ENCODE data around the gene GDF15.
A peak's percentile ranks its signal among the peaks of the same experiment; 100 is the strongest.
"Not testable (repeated sequence)": the region's sequence is repeated elsewhere in the genome, so short reads cannot be mapped to it uniquely, and the experiment has no call there.

GDF15 gene

DNA sequence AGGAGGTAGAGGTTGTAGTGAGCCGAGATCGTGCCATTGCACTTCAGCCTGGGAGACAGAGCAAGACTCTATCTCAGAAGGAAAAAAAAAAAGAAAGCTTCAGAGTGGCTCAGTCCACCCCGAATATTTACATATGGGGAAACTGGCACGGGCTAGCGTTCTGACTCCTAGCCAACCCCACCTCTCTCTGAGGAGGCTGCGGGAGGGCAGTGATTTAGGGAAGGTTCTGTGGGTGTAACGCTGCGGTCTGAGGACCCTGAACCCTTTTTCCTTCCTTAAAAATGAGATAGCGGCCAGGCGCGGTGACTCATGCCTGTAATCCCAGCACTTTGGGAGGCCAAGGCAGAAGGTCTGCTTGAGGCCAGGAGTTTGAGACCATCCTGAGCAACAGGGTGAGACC is 6.5 kb downstream of the GDF15 start:
- no peak for DNase-seq (ENCODE audit: low read depth)

DNA sequence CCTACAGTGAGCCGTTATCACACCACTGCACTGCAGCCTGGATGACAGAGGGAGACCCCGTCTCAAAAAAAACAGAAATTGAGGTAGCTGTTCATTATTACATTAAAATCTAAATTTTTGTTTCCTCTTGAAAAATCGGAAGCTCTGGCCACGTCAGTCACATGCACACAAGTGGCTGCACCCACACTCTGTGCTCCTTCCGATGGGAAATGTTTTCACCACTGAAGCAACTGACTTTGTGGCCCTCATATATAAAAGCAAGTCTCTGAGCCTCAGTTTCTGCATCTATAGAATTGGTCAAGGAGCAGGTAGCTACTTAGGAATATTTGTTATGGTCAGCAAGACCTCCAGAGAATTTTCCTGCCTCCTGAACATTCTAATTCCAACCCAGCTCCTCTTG is 7.0 kb downstream of the GDF15 start:
- no peak for DNase-seq (ENCODE audit: low read depth)

DNA sequence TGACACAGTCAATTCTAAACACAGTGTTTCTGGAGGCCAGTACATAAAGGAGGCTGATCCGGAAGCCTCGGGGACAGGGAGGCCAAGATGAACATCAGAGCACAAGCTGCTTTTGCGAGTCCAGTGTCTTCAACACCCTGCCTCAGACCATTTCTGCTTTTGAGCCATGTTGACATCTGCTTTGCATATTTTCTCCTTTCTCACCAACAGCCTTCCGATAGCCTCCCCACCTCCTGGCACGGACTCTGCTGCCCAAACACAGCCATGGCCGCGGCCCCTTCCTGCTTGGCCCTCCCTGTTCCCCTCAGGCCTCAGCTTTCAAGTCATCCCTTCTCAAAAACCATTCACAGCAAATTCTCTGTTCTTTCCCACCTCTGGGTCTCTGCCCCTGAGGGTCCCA is 7.9 kb downstream of the GDF15 start:
- no peak for DNase-seq (ENCODE audit: low read depth)

DNA sequence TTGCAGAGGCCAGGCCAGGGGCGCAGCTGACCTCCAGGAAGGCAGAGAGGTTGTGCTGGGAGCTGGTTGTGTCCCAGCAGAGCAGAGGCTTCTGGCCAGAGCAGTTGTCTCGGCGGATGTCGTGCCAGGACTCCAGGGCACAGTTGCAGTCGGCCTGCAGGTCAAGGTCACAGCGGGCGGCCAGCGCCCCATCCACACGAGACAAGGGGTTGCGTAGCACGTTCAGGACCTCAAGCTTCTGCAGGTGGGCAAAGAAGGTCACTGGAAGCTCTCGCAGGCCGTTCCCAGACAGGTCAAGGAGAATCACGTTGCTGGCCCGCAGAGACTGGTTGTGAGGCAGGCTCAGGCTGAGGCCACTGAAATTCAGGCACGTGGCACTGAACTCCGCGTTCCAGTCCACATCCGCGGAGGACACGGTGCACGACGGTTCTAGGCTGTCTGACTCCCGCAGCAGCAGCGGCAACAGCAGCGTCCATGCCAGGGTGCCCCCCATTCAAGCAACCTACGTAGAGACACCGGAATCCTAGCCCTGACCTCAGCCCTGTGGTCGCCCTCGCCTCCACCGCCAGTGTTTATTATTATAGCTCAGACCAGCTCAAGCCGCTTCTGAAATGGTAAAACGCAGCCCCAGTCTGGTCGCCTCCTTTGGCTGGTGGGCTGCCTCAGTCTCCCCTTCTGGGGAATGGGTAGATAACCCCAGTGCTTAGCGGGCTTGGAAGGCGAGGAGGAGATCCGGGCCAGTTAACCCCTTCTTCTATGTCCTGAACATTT is 10.7 kb downstream of the GDF15 start:
- DNase-seq (ENCODE audit: low read depth) = no peak

DNA sequence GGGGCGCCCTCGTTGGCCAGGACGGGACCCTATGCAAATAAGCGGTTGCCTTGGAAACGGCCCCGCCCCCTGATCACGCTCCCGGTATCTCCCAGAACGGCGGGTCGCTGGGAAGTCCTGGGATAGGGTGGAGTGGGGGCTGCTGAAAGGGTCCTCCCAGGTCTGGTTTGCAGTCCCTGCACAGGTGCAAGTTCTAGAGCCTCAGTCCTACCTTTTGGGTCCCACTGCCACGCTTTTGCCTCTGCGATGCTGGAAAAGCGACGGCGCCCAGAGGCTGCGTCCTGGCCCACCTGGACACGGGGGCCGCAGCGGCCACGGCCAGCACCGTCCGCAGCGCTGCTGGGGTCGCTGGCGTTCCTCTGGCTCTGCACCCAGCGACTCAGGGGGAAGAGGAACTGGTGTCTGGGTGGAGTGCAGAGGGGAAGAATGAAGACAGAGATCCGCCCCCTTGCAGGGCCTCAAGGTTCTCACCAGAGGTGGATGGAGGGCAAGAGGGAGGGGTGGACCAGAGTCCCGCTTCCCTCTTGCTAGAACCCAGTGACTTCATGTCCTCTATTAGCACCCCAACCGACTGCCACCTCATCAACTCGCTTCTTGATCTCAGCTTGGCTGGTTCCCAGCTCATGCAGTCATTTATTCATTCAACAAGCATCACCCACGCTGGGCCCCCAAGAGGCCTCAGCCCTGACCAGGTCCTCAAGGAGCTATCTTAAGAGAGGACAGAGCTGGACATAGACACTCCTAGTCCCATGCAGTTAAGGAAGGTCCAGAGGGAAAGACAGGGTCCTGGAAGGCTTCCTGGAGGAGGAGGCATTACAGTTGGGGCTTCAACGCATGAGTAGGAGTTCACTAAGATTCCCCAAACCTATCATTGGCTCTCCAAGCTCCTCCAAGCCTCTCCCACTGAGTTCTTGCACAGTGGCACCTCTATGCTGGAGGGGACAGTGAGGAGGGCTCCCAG is 11.6 kb downstream of the GDF15 start, which contains the start of gene LRRC25:
LRRC25 (minus strand) TSS at position 381 of the 961 bp plus-strand sequence. CDS start 659 bp downstream, outside the sequence.
- DNase-seq (ENCODE audit: low read depth) = no peak

DNA sequence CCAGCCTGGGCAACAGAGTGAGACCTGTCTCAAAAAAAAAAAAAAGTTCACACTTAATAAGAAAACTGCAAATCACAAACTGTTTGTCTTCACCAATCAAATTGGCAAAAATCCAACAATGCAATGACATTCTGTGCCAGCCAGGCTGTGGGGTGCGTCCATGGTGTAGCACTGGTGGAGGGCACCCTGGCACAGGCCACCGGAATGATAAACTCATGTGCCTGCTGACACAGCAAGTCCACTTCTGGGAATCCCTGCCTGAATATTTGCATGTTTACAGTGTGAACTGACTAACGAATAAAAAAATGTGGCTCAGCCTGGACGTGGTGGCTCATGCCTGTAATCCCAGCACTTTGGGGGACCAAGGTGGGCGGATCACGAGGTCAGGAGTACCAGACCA is 13.1 kb downstream of the GDF15 start:
- no peak for DNase-seq (ENCODE audit: low read depth)

DNA sequence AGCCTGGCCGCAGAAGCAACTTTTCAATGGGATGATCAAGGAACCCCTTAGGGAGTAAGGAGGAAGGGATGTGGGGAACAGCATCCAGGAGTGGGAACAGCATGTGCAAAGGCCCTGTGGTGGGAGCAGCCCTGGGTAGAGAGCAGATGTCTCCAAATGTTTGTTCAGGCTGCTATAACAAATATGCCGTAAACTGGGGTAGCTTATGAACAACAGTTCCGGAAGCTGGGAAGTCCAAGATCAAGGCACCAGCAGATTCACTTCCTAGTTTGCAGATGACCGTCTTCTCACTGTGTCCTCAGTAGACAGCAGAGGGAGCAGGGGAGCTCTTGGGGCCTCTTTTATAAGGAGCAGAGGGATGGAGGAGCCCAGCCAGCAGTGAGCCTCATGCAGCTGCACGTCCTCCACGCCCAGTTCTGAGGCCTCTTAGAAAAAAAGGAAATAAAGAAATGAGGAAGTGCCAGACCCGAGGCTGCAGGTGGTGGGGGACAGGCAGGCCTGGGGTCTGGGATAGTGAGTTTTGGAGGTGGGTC is 15.7 kb downstream of the GDF15 start:
- DNase-seq (ENCODE audit: low read depth) = peak; percentile 85

DNA sequence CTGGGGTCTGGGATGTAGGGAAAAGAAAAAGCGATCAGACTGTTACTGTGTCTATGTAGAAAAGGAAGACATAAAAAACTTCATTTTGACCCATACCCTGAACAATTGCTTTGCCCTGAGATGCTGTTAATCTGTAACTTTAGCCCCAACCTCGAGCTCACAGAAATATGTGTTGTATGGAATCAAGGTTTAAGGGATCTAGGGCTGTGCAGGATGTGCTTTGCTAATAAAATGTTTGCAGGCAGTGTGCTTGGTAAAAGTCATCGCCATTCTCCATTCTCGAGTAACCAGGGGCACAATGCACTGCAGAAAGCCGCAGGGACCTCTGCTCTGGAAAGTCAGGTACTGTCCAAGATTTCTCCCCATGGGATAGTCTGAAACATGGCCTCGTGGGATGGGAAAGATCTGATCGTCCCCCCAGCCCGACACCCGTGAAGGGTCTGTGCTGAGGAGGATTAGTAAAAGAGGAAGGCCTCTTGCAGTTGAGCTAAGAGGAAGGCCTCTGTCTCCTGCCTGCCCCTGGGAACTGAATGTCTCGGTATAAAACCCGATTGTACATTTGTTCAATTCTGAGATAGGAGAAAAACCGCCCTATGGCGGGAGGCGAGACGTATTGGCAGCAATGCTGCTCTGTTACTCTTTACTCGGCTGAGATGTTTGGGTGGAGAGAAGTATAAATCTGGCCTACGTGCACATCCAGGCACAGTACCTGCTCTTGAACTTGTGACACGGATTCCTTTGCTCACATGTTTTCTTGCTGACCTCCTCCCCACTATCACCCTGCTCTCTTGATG is 16.7 kb downstream of the GDF15 start:
- not testable (repeated sequence) for DNase-seq (ENCODE audit: low read depth)

DNA sequence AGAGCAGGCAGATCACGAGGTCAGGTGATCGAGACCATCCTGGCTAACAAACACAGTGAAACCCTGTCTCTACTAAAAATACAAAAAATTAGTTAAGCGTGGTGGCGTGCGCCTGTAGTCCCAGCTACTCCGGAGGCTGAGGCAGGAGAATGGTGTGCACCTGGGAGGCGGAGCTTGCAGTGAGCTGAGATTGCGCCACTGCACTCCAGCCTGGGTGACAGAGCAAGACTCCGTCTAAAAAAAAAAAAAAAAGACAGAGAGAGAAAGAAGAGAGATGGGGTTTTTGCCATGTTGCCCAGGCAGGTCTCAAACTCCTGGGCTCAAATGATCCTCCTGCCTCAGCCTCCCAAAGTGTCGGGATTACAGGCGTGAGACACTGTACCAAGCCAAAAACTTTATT is 19.8 kb downstream of the GDF15 start:
- DNase-seq (ENCODE audit: low read depth) = not testable (repeated sequence)

DNA sequence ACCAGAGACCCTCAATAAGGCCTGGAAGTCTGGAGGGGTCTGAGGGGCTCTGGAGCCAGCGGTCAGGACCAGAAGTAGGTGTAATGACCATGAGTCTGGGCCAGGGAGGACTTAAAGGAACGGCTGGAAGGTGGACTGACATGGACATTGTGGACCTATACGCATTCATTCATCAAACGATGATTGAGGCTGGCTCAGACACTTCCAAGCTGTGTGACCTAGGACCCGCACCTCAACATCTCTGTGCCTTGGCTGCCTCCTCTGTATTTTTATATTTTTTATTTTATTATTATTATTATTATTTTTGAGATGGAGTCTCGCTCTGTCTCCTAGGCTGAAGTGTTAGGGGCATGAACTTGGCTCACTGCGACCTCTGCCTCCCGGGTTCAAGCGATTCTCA is 20.8 kb downstream of the GDF15 start:
- no peak for DNase-seq (ENCODE audit: low read depth)

DNA sequence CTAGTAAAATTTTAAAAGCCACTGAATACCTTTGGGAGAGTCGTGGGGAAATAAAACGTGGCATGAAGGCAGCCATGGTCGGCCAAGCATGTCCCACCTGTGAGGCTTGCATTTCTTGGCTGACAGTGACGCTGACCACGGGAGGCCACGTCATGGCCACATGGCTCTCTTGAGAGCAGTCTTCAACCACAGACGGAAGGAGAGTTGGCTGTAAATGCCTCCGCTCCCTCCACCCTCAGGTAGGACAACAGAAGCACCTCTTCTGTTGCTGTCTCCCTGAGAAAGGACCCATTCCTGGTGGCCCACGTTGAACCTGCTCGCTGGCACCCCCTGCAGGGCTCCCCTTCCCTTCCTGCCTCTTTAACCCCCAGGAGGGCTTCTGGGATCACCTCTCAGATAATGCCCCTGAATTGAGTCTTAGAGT is 22.1 kb downstream of the GDF15 start:
- no peak for DNase-seq (ENCODE audit: low read depth)

DNA sequence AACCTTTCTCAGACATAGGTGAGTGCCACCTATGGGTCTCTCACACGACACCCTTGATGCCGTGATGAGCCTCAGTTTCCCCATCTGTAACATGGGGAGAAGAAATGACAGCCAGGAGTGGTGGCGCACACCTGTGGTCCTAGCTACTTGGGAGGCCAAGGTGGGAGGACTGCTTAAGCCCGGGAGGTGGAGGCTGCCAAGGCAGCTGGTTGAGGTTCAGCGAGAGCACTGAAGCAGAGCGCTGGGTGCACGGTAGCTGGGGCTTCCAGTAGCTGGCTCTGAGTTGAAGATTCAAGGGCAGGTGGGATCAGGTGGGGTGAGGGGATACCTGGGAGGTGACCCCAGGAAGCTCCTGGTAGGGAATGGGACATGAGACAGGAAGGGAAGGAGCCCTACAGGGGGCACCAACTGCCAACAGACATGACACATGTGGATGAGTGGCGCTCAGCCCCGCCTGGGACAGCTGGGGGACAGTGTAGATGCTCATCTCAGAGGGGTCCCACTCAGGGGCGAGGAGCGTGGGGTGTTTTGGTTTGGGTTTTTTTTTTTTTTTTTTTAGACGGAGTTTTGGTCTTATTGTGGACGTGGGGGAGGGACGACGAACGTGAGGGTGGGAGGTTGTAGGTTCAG is 26.8 kb downstream of the GDF15 start:
- no peak for DNase-seq (ENCODE audit: low read depth)

DNA sequence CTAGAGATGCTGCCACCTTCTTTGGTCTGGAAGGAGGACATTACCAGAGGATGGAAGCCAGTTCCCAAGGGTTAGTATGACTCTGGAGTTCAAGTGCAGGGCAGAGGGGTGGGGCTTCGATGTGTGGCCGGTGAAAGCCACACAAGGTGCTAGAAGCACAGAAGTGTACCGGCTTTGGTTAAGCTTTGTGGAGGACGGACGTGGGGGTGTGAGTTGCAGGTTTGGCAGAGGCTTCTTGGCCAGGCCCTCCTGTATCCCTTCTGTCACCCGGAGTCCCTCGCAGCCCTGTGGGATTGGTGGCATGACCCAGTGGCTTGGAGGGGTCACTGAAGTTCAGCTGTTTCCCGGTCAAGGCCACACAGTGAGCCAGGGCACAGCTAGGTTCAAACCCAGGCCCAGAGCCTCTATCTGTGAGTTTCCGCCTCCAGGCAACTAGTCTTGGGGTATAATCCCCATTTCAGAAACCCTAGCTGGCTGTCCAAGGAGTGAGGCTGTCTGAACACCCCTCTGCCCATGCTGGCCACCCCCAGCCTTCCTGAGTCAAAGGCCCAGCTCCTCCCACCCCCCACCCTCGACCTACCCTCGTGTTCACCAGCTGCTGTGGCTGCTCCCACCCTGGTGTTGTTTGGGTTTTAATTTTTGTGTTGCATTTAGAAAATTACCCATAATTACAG is 28.7 kb downstream of the GDF15 start:
- no peak for DNase-seq (ENCODE audit: low read depth)

DNA sequence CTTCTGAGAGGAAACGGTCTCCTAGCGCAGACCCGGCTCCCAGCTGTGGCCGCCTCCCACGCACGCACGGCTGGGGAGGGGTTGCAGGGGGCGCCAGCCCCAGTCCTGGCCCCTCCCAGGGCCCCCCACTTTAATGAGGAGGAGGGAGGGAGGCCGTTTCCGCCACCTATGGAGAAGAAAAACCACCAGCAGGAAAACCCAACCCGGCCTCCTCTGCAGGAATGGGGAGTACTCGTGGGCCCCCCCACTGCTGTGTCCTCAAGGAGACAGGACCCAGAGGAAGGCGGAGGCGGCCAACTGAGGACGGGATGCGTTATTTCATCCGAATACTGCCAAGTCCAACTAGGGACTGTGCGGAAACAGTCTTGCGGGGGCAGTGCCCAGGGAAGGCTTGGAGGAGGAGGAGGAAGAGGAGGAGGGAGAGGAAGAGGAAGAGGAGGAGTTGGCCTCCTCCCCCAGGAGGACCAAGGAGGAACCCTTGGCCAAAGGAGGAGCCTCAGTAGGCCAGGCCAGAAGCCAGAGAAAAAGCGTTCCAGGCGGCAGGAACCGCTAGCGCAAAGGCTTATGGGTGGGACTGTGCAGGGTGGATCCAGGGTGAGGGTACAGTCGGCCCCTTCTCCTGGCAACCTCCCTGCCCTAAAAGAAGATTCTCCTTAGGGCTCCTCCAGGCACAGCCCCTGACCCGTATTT is 29.4 kb downstream of the GDF15 start:
- DNase-seq (ENCODE audit: low read depth) = peak; percentile 93

DNA sequence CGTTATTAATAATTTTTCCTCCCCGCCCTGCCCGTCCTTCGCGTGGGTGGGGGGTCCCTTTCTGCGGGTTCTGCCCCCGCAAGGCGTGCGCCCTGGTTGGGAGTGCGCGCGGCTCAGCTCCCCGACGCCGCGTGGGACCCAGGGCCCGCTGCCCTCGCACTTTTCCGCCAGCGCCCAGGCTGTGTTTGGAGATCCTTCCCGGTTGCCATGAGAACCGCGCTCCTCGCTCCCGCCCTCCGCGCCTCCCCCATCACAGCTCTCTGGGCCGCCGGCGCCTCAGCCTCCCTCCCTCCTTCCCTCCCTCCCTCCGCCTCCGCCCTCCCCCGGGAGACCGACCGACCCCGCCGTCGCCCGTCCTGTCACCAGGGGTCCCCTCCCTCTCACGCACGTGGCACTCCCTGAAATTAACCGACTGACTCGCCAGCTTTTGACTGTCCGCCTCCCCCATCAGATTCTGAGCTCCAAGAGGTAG is 30.9 kb downstream of the GDF15 start:
- peak; percentile 82 for DNase-seq (ENCODE audit: low read depth)

DNA sequence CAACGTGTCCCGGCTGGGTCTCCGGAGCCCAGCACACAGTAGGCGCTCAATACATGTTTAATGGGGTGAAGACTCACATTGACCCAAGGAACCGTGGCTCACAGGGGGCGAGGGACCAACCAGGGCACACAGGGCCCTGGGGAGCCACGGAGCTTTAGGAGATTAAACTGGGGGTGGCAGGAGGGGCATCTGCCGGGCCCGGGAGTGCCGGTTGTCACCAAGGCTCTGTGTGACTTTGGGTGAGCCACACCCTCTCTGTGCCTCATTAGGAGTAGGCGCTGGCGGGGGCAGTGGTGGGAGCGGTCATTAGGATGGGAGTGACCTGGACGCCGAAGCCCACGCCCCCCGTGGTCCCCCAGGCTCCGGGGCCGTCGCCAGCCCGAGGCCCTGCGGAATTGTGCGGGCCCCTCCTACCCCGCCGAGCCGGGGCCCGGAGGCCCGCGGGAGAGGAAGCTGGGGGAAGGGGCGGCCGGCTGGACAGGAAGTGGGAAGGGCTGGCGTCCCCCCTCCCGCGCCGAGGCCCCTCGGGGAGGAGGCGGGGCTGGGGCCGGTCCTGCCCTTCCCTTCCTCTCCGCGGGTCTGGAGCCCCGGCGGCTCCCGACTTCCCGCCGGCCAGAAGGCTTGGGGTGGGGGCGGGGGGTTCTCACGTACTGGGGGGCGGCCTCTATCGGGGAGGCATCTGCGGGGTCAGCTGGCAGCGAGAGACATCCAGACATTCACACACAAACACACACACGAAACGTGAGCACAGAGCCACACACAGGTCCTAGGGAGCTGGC is 31.5 kb downstream of the GDF15 start:
- DNase-seq (ENCODE audit: low read depth) = peak; percentile 85

DNA sequence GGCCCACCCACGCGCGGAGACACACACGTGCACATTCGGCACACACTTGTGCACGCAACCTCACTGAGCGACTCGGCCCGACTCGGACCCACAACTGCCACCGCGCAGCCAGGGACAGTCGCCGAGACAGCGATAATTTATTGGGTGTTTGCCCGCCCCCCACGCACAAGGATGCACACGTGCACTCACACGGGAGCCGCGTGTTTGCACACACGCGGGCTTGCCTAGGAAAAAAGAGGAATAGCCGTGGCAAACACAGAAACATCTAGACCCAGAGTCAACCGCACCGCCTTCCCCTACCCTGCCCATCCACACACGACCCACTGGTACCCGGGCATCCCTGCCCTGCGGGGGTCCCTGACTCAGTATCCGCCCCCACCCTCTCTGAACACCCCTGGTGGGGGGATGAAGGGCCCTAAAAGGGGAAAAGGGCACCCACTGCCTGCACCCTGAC is 32.1 kb downstream of the GDF15 start:
- DNase-seq (ENCODE audit: low read depth) = no peak

DNA sequence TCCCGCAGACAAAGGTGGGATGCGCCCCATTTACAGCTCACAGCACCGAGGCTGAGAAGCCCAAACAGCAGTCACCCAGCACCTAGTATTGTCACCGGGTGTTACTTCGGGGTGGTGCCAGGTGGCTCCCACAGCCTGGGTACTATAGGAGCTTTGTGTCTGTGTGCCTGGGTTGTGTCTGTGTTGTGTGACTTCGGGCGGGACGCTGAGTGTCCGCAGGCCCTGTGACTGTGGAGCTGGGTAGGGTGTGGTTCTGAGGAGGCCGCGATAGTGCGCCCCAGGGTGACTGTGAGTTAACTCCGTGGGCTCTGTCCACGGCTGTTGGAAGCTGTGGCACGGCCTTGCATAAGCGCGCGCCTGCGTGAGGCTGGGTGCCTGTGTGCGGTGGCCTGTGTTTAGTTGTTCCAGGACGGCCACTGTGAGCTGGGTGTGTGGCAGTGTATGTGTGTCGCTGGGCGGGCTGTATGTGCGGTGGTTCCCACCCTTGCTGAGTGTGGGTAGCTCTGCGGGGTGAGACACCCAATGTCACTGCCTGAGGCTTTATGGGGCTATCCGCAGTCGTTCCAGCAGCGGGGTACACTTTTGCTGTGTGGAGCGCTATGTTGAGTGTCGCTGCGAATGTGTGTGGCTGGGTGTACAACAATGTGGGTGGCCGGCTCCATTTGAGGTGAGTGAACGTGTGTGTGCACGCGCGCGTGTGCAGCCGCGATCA is 32.7 kb downstream of the GDF15 start:
- DNase-seq (ENCODE audit: low read depth) = no peak

Data from CMK (cell line).